Airway epithelial cell (primary cell): ENCODE results near the gene HK1. TPM values are rescaled to one million over a fixed set of nuclear protein-coding genes. Genes with fewer than 3 reads are reported as not detected.

ENCODE experiments used
- total RNA-seq: library from RNA; depleted of rRNA; stranded (reverse); fragments of >200 nt; gene quantifications from 2 replicates; pipeline ENCODE4 v1.2.3, GENCODE V29; 2015

The HK1 gene
- total RNA-seq, result 243 and 244 TPM in 2 replicates

GRCh38 chr10:69278446-69278963, at the start of gene HK1:
TSS of gene HK1 (plus strand) at chr10:69278496.

GRCh38 chr10:69416695-69417094, 138.4 kb downstream of the HK1 start, which contains the start of gene TACR2:
TSS of gene TACR2 (minus strand) at chr10:69416918. CDS start at chr10:69416323, 595 bp downstream.

GRCh38 chr10:69451209-69451783, 173.0 kb downstream of the HK1 start, which contains the start of gene TSPAN15:
TSS of gene TSPAN15 (plus strand) at chr10:69451465. CDS start at chr10:69451595, 130 bp downstream.

Other genes with a start within 250 kb of the HK1 start
- gene SRGN, start 190.4 kb upstream of the HK1 start, total RNA-seq, result 1.2 and 1.6 TPM in 2 replicates
- 13.7 and 27.2 TPM in 2 replicates for gene VPS26A, start 154.3 kb upstream of the HK1 start, total RNA-seq
- gene SUPV3L1, start 98.3 kb upstream of the HK1 start, total RNA-seq, result 15.8 and 25.6 TPM in 2 replicates
- gene HKDC1, start 58.2 kb upstream of the HK1 start, total RNA-seq, result 0.23 and 0.49 TPM in 2 replicates
- gene TACR2, start 138.4 kb downstream of the HK1 start, total RNA-seq, result 0.28 TPM in 1 of 2 replicates, not detected in the other
- gene TSPAN15, start 173.0 kb downstream of the HK1 start, total RNA-seq, result 12.0 and 18.0 TPM in 2 replicates